GM19468 (cell line): ENCODE data around the gene ERC1.

ENCODE experiments used
- ATAC-seq: cut with Tn5 transposase; IDR thresholded peaks from one replicate; pipeline ENCODE4 v1.9.1; 2021; ENCODE audit warnings: mild to moderate bottlenecking, moderate library complexity, moderate number of reproducible peaks; ENCODE audit not compliant: unreplicated experiment; ENCODE audit errors: extremely low read depth

ERC1 gene

GRCh38 chr12:1273051-1273450, 282.0 kb downstream of the ERC1 start:
- no peak for ATAC-seq

GRCh38 chr12:1277905-1278304, 286.9 kb downstream of the ERC1 start:
- no peak for ATAC-seq

- no peak for ATAC-seq
Observed at GRCh38 chr12:1279050-1279449, 288.0 kb downstream of the ERC1 start.

- no peak for ATAC-seq
Observed at GRCh38 chr12:1280059-1280458, 289.0 kb downstream of the ERC1 start.

GRCh38 chr12:1281683-1282366, 290.8 kb downstream of the ERC1 start:
- no peak for ATAC-seq

GRCh38 chr12:1282670-1283315, 291.8 kb downstream of the ERC1 start:
- ATAC-seq, result no peak

- ATAC-seq, result no peak
Observed at GRCh38 chr12:1283316-1283715, 292.3 kb downstream of the ERC1 start.

- no peak for ATAC-seq
Observed at GRCh38 chr12:1284611-1285010, 293.6 kb downstream of the ERC1 start.

- no peak for ATAC-seq
Observed at GRCh38 chr12:1287446-1287975, 296.5 kb downstream of the ERC1 start.

GRCh38 chr12:1288333-1288732, 297.3 kb downstream of the ERC1 start:
- ATAC-seq, result no peak

- ATAC-seq, result no peak
Observed at GRCh38 chr12:1289371-1290155, 298.5 kb downstream of the ERC1 start.

- no peak for ATAC-seq
Observed at GRCh38 chr12:1290716-1291115, 299.7 kb downstream of the ERC1 start.

GRCh38 chr12:1291601-1292332, 300.7 kb downstream of the ERC1 start:
- ATAC-seq, result no peak

GRCh38 chr12:1293901-1294300, 302.9 kb downstream of the ERC1 start:
- no peak for ATAC-seq

GRCh38 chr12:1297206-1297605, 306.2 kb downstream of the ERC1 start:
- no peak for ATAC-seq

- ATAC-seq, result no peak
Observed at GRCh38 chr12:1297639-1298175, 306.7 kb downstream of the ERC1 start.

GRCh38 chr12:1300460-1300859, 309.4 kb downstream of the ERC1 start:
- no peak for ATAC-seq

GRCh38 chr12:1302201-1302870, 311.3 kb downstream of the ERC1 start:
- ATAC-seq, result no peak

- ATAC-seq, result no peak
Observed at GRCh38 chr12:1305063-1305434, 314.0 kb downstream of the ERC1 start.
